NCI-H1694 (cell line): ENCODE data around the gene IL20RB.
"Not testable (repeated sequence)": the region's sequence is repeated elsewhere in the genome, so short reads cannot be mapped to it uniquely, and the experiment has no call there.

Experiments used
- DNase-seq: peaks from one replicate; lab custom pipeline; 2025; lab: John Stamatoyannopoulos, UW

IL20RB gene

DNA sequence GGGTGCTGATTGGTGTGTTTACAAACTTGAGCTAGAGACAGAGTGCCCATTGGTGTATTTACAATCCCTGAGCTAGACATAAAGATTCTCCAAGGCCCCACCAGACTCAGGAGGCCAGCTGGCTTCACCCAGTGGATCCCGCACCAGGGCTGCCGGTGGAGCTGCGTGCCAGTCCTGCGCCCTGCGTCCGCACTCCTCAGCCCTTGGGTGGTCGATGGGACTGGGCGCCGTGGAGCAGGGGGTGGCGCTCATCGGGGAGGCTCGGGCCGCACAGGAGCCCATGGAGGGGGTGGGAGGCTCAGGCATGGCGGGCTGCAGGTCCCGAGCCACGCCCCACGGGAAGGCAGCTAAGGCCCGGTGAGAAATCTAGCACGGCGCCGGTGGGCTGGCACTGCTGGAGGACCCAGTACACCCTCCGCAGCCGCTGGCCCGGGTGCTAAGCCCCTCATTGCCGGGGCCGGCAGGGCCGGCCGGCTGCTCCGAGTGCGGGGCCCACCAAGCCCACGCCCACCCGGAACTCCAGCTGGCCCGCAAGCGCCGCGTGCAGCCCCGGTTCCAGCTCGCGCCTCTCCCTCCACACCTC, 29.7 kb downstream of the IL20RB start:
- not testable (repeated sequence) for DNase-seq

DNA sequence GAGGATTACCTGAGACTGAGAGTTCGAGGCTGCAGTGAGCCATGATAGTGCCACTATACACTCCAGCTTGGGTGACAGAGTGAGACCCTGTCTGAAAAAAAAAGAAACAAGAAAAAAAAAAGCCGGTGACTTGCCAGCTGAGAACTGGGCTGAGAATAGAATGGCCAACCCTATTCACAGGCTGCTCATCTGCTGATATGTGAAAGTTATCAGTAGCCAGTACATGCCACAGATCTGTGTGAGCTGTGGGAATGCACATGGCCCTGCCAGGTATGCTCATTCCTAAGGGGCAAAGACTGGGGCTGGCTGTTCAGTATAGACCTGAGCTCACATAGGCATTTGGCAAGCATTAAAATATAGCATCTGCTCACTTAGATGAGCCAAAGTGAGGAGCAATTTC, 30.9 kb downstream of the IL20RB start:
- no peak for DNase-seq

DNA sequence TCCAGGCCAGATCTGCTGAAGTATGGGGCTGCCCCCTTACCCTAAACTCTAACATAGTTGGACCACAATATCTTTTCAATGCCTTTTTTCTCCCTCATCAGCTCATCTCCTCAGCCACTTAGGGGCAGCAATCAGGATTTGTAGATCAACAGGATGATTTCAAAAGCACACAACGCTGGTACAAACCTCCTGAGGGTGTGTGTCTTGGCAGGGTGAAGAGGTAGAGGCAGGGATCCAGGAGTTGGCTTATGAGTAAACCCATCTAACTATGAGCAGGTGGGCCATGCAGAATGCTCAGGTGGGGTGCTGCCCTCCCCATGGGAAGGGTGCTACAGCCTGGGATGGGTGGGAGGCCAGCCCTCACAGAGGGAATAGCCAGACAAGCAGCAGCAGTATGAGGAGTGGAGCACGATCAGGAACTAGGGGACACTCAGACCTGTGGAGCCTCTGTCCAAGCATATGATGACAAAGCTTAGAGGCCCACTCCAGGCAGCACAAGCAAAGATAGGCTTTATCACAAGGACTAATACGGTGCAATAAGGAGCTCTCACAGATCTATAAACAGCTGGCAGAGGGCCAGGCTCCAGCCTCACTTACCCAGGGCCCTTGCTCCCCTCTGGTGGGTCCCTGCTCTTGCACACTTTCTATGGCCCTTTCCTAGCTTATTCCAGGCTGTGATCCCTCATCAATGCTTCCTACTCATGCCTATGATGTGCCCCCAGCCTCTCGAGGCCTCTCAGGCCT, 32.2 kb downstream of the IL20RB start:
- DNase-seq: no peak

DNA sequence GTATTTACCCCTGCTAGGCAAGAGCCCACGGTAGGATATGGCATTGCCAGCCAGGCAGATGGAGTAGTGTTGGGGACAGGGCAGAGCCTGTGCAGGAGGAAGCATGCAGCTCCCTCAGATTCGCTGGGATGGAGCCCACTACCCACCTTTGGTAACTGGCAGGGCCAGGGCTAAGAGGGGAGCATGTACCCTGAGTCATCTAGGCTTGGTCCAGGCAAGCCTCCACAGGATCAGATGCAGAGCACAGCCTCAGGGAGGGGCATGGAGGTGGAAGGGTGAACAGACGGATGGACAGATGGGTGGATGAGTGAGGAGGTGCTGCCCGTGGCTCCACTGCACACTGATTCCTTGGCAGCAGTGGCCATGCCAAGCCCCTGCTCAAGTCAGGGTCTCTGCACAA, 33.0 kb downstream of the IL20RB start:
- peak; percentile 85 for DNase-seq

DNA sequence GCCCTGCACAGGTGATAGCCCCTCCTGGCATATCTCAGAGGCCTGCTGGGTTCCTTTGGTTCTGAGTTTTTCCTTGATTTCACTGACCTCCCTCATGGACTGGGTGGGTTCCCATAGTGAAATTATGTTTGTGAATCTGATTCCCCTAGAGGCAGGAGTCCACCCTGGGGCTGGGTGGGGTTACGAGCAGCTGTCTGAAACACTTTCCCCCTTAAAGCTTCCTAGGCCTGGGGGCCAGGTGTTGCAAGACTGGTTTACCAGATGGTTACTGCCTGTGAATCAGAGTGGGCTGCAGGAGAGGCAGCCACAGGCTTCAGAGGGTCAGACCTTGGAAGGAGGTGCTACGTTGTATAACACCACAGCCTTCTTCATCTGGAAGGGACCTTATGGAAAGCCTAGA, 34.3 kb downstream of the IL20RB start:
- DNase-seq: no peak

DNA sequence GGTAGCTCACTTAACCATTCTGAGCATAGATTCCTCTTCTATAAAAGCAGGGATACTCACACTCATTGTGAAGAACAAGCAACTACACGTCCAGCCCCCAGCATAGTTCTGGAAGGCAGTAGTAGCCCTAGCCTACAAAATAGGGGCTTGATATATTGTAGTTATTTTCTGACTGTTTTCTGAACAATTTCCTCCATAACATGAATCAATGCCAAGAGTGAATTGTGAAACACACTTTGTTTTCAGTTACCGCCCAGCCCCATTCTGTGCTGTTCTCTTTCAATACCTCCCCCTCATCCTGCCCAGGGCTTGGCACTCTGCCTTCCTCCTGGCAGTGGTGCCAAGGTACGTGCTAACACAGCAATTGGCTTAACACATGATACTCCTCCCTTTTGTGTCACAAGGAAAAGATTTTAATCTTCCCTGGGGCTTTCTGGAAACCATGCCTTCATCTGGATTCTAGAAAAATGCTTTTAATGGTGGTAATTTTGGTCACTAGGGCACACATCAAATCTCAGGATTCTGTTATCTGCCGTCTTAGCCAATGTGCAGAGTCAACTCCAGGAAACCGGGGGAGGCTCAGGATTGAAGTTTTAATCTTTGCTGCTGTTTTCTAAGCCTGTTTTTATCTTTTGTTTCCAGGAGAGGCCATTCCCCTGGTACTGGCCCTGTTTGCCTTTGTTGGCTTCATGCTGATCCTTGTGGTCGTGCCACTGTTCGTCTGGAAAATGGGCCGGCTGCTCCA, 37.2 kb downstream of the IL20RB start:
- DNase-seq: peak; percentile 91

DNA sequence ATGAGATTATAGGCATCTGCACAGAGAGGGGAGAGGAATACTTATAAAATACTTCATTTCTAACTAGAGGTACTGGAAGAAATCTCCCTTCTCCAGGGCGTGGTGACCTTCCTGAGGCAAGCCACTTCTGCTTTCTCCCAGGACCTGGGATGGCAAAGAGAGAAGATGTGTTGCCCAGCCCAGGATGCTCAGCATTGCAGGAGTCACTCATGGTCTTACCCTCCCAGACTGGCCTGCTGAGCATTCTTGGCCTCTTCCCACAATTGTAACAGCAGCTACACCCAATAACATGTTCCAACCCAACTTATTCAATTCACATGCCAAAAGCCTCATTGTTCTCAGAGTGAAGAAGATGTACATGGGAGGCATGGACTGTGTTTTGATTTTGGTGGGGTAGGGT, 37.9 kb downstream of the IL20RB start:
- no peak for DNase-seq

DNA sequence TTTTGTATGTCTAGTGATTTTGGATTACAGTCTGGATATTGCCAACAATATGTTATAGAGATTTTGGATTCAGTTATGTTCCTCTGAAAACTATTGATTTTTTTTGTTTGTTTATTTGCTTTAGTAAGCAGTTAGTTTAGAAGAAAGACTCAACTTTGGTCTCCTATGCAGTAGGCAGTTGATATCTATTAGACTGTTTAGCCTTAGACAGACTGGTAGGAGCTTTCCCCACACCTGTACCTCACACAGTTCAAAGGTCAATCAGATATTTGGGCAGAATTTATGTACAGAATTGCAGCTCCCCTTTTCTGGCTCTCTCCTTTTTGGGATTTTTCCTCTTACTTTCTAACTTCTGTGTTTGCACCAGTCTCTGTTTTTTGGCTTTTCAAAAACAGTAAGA, 42.3 kb downstream of the IL20RB start:
- DNase-seq: no peak

DNA sequence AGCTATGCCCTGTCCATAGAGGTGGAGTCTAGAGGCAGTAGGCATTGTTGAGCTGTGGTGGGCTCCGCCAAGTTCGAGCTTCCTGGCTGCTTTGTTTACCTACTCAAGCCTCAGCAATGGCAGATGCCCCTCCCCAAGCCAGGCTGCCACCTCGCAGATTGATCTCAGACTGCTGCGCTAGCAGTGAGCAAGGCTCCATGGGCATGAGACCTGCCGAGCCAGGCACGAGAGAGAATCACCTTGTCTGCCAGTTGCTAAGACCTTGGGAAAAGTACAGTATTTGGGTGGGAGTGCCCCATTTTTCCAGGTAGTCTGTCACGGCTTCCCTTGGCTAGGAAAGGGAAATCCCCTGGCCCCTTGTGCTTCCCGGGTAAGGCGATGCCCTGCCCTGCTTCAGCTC, 49.6 kb downstream of the IL20RB start:
- not testable (repeated sequence) for DNase-seq

DNA sequence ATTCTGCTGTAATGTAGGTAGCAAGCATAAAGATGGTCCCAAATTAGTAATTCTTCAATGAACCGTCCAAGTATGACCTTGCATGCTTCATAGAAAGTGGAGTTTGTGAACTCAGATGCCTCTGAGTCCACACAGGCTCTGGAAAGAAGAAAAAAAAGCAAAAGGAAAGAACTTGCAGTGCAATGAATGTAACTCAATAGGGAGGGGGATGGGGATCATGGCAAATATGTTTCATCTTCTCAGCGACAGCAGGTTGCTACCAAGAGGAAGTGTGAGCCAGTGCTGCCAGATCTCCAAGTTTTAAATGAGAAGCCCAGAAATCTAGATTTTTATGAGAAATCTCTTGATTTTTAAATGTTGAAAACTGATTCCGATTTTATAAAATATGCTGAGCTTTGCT, 50.3 kb downstream of the IL20RB start:
- no peak for DNase-seq

DNA sequence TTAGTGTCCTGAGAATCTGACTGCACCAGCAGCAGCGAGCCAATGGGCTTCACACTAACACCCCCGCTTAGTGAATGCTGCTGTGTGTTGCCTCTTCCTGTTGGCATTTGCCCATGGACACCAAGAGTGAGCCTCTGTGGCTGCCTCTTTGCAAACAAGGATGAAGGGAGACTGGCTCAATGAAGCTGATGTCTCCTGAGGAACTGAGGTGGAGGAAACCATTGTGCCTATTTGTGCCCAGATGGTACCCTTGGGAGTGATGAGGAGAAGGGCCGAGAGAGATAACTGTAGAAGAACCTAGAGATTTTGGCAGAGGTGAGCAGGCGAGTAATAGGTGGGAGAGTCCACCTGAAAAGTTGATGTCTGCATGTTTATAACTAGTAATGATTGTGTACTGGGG, 51.2 kb downstream of the IL20RB start:
- DNase-seq: no peak

DNA sequence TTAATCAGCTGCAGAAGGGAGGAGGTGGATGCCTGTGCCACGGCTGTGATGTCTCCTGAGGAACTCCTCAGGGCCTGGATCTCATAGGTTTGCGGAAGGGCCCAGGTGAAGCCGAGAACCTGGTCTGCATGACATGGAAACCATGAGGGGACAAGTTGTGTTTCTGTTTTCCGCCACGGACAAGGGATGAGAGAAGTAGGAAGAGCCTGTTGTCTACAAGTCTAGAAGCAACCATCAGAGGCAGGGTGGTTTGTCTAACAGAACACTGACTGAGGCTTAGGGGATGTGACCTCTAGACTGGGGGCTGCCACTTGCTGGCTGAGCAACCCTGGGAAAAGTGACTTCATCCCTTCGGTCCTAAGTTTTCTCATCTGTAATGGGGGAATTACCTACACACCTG, 52.4 kb downstream of the IL20RB start:
- no peak for DNase-seq

DNA sequence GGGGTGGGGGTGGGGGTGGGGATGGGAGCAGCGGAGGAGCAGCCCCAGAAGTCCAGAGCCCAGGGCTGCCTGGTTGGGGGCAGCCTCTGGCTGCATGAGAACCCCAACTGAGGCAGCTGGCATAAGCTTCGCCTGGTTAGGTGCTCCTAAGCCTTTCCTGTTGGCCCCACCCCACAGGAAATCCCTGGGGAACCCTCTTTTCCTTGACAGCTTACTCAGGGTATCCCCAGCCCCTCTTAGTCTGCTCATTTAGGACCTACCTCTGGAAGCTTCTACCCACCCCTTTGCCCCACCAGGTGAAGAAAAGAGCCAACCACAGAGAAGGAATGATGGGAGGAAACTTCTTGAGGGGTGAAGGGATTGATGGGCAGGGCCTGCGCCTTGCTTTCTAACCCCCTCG, 53.4 kb downstream of the IL20RB start:
- no peak for DNase-seq

DNA sequence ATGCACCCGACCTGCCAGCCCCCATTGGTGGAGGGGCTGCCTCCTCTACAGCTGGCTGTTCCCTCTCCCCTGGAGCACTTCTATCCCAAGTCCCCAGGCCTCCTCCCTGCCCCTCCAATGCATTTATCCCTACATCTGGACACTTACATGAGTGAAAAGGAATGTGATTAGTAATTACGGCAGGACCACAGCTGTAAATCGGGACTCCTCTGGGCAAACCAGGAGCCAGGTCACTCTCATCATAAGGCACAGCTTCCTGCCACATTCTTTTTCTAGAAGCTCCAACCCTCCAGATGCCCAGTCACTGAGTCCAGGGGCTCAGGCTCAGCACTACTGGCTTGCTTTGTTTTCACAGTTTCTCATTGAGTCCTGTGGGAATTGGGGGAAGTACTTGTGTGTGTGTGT, 54.3 kb downstream of the IL20RB start:
- no peak for DNase-seq

DNA sequence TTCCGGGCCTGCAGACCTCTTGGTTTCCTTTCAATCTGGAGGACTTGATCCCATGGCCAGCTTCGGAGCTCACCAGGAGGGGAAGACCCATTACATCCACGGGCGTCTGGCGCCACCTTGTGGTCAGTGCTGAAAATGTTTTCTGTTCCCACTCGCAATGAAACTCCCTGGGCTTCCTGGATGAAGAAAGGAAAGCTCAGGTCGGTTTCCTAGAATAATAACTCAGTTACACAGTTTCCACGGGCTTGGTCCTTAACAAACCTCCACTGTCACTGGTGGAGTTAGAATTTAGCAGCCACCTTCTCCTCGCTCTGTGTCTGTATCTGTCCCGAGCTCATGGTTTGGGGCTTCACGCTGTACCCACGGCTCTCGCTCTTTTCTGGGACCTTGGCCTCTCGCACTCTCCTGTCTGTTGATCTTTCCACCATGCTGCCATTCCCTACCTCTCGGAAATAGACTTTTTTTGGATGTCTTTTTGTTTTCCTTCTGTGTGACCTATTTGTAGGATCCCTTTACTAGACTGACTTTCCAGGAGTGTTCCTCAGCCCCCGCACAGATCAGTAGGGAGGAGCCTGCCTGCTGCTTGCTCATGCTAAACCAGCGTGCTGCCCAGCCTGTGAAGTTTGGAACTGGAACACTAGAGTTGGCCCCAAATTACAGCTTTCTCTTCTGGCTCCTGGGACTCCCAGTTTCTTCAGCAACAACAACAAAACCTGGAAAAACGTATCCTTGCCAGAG, 56.3 kb downstream of the IL20RB start:
- peak; percentile 85 for DNase-seq

DNA sequence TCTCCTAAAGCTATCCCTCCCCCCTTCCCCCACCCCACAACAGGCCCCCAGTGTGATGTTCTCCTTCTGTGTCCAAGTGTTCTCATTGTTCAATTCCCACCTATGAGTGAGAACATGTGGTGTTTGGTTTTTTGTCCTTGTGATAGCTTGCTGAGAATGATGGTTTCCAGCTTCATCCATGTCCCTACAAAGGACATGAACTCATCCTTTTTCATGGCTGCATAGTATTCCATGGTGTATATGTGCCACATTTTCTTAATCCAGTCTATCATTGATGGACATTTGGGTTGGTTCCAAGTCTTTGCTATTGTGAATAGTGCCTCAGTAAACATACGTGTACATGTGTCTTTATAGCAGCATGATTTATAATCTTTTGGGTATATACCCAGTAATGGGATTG, 59.5 kb downstream of the IL20RB start:
- DNase-seq: not testable (repeated sequence)

DNA sequence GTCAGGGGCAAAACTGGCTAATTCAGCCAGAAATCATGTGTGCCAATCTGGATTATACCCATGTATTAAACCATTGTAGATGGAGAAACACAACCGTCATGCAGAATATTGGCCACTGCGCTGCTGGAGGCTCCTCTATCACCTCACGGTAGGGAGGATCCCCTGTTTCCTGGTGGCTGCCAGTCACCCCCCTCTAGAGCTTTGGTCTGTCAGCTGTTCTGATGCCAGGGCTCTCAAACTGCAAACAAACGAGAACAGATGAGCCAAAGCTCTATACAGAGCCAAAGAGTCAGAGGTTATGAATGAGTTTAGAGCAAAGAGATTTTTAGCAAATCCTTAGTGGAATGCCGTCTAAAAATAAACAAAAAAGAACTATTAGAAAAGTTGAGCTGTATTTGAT, 62.5 kb downstream of the IL20RB start:
- no peak for DNase-seq

DNA sequence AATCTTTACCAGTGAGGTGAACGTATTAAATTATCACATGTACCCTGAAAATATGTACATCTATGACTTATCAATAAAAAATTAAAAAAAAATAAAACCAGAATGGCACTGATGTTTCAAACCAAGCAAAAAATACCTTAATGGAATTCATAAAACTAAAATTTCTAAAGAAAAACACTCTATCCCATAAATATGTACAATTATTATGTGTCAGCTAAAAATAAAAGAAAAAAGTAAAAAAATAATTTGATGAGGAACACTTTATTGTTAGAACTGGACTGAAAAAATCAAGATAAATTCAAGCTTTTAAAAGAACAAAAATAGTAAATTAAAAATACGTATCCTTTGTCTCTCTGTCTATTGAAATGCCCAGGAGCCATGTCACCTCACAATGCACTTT, 63.1 kb downstream of the IL20RB start:
- no peak for DNase-seq

DNA sequence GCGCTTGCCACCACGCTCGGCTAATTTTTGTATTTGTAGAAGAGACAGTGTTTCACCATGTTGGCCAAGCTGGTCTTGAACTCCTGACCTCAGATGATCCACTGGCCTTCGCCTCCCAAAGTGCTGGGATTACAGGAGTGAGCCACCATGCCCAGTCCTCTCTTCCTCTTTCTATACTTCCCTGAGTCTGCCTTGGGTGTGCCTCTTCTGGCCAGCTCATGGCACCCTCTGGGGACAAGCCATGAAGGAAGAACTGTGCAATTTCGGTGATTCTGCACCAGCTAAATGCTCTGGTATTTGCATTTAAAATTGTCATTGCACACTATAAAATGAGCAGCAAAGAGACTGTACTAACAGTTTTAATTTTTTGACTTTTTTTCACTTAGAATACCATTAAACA, 66.6 kb downstream of the IL20RB start:
- DNase-seq: no peak

DNA sequence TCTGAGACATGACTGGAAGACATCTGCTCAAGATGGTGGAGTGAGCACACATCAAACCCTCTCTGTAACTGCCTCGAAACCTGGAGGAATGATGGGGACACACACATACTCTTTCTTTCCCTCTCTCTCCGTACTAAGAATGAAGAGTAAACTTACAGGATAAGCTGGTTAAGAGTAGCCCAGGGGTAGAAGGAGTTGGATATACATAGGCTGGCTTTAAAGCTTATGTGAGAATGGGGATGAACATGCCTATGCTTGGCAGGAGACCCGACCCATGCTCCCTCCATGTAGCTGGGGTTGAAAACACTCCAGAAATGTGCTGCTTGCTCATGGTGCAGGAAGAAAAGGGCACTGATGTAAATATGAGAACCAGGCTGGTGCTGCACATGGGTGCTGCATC, 68.9 kb downstream of the IL20RB start:
- no peak for DNase-seq

DNA sequence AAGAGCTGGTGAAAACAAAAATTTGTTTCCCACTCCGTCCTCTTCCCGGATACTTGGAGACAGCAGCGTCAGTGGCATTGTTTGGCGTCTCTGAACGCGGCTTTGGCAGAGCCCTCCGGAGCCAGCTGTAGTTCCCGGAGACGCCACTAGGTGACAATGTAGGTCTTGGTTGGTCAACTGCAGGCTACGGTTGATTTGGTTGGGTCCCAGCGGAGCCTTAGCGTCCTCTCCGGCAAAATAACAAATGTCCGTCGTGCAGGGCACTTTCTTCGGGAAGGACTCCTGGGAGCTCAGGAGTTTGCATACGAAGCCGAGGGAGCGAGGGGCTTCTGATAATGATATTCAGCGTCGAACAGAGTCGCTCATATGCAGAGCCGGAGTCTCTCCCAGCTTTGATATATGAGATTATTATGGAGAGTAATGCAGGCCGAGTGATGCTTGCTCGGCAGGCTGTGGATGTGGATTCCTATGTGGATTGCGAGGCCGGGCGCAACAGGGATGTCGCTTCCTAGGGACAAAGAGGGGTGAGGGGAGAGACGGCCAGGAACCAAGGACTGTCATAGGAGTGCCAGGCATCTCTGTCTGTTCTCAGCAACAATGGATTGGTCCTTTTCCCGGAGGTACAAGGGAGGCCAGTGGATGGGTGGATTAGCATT, 74.8 kb downstream of the IL20RB start:
- DNase-seq: peak; percentile 93

DNA sequence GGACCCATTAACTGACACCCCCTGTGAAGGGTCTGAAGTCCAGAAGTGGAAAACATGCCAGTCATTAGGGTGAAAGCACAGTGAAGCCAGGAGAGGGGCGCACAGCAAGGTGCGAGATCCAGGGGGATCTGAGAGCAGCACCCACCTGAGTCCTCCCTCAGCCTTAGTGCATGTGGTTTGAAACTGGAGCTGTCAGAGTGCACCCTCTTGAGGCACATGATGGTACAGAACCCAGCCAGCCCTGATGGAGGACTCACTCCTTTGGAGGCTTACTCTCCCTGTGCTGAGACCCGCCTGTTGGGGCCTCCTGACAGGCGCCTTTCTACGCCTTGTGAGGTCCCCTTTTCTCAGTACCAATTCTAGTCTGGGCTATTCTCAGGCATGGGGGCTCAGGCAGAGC, 77.8 kb downstream of the IL20RB start:
- no peak for DNase-seq
